ENCODE results near the gene SLC17A8.

GRCh38 chr12:100376161-100376560, 19.3 kb downstream of the SLC17A8 start:
- TF ChIP-seq TAF1 (IDR thresholded peaks at IDR 0.05; ENCODE audit: borderline replicate concordance, low read depth, low read length) (no peak), POLR2A (IDR thresholded peaks at IDR 0.05; ENCODE audit: low read depth, low read length) (no peak), POLR2AphosphoS5 (IDR thresholded peaks at IDR 0.05; ENCODE audit: low read depth, low read length) (no peak)
